Measurements from ENCODE around the gene CCDC134. TPM values are rescaled to one million over a fixed set of nuclear protein-coding genes. Genes with fewer than 3 reads are reported as not detected.

CCDC134 gene
- total and polyA plus RNA-seq, 2 of the 13 experiments (the other 11 are each of a cell fraction or from before 2014, with no cell fraction given) = 4.8 to 17.4 TPM

GRCh38 chr22:41833369-41834004 lies 33.0 kb downstream of the CCDC134 start (continued):
- TF ChIP-seq ZBTB40 (IDR thresholded peaks at IDR 0.05) (no peak), ZBTB40 (CRISPR knock-in tag; IDR thresholded peaks at IDR 0.05) (peak; percentile 83), ZNF333 (CRISPR knock-in tag; IDR thresholded peaks at IDR 0.05; ENCODE audit: borderline replicate concordance) (0 out of 2 replicates have a peak, but pooled peaks have one; percentile 20), ZNF225 (CRISPR knock-in tag; IDR thresholded peaks at IDR 0.05) (peak; percentile 79), MXD3 (CRISPR knock-in tag; IDR thresholded peaks at IDR 0.05) (0 out of 2 replicates have a peak, but pooled peaks have one; percentile 24), ZNF768 (CRISPR knock-in tag; IDR thresholded peaks at IDR 0.05) (peak; percentile 43; the same call in 1 of the 2 replicates), ZFYVE20 (CRISPR knock-in tag; IDR thresholded peaks at IDR 0.05; ENCODE audit: borderline replicate concordance, low read depth) (no peak), ZNF75D (CRISPR knock-in tag; IDR thresholded peaks at IDR 0.05; ENCODE audit: borderline replicate concordance) (0 out of 2 replicates have a peak, but pooled peaks have one; percentile 24), ZMYM4 (CRISPR knock-in tag; IDR thresholded peaks at IDR 0.05) (peak; percentile 27; the same call in 1 of the 2 replicates), ZNF570 (CRISPR knock-in tag; IDR thresholded peaks at IDR 0.05; ENCODE audit: borderline replicate concordance) (peak; percentile 49; the same call in 1 of the 2 replicates), ARNT2 (CRISPR knock-in tag; IDR thresholded peaks at IDR 0.05; ENCODE audit: low read depth) (peak; percentile 21), HDAC1 (CRISPR knock-in tag; IDR thresholded peaks at IDR 0.05) (0 out of 2 replicates have a peak, but pooled peaks have one; percentile 14), ZXDC (CRISPR knock-in tag; IDR thresholded peaks at IDR 0.05) (no peak), ZNF800 (CRISPR knock-in tag; IDR thresholded peaks at IDR 0.05) (0 out of 2 replicates have a peak, but pooled peaks have one; percentile 5)
